GM12801 (cell line): ENCODE measurements around the gene CD274.

ENCODE experiments used
- CTCF ChIP-seq: IDR thresholded peaks from one replicate; pipeline ENCODE4 v1.5.1; 2011; ENCODE audit warnings: control low read depth; ENCODE audit not compliant: insufficient read length; ENCODE audit errors: extremely low read depth

The CD274 gene

GRCh38 chr9:5470122-5470521 is 19.8 kb downstream of the CD274 start:
- no peak for TF ChIP-seq CTCF

- TF ChIP-seq CTCF = no peak
Observed at GRCh38 chr9:5470816-5471215, 20.5 kb downstream of the CD274 start.

GRCh38 chr9:5478206-5478605 is 27.9 kb downstream of the CD274 start:
- no peak for TF ChIP-seq CTCF

GRCh38 chr9:5479994-5480694 is 29.8 kb downstream of the CD274 start:
- TF ChIP-seq CTCF = no peak

- no peak for TF ChIP-seq CTCF
Observed at GRCh38 chr9:5480919-5481318, 30.6 kb downstream of the CD274 start.

GRCh38 chr9:5481322-5482040 is 31.1 kb downstream of the CD274 start:
- TF ChIP-seq CTCF = no peak

GRCh38 chr9:5482194-5482593 is 31.9 kb downstream of the CD274 start:
- no peak for TF ChIP-seq CTCF
